ENCODE results near the gene XRCC4.
"Not testable (repeated sequence)": the region's sequence is repeated elsewhere in the genome, so short reads cannot be mapped to it uniquely, and the experiment has no call there.

XRCC4 gene

GRCh38 chr5:83124593-83124992 is 47.2 kb downstream of the XRCC4 start:
- DNase-seq, result no peak

- no peak for DNase-seq
These were observed 48.2 kb downstream of the XRCC4 start for GRCh38 chr5:83125560-83125959.

GRCh38 chr5:83126501-83126900 is 49.2 kb downstream of the XRCC4 start:
- no peak for DNase-seq

- DNase-seq, result no peak
These were observed 56.5 kb downstream of the XRCC4 start for GRCh38 chr5:83133797-83134196.

- DNase-seq, result no peak
These were observed 65.2 kb downstream of the XRCC4 start for GRCh38 chr5:83142526-83142925.

- DNase-seq, result no peak
These were observed 67.9 kb downstream of the XRCC4 start for GRCh38 chr5:83145241-83145640.

GRCh38 chr5:83145882-83146331 is 68.6 kb downstream of the XRCC4 start:
- DNase-seq, result no peak

- no peak for DNase-seq
These were observed 69.1 kb downstream of the XRCC4 start for GRCh38 chr5:83146441-83146840.

GRCh38 chr5:83147593-83147992 is 70.2 kb downstream of the XRCC4 start:
- no peak for DNase-seq

- no peak for DNase-seq
These were observed 71.0 kb downstream of the XRCC4 start for GRCh38 chr5:83148370-83148769.

GRCh38 chr5:83149671-83150070 is 72.3 kb downstream of the XRCC4 start:
- DNase-seq, result no peak

- DNase-seq, result no peak
These were observed 74.5 kb downstream of the XRCC4 start for GRCh38 chr5:83151821-83152220.

GRCh38 chr5:83152996-83153395 is 75.6 kb downstream of the XRCC4 start:
- not testable (repeated sequence) for DNase-seq

- DNase-seq, result no peak
These were observed 78.7 kb downstream of the XRCC4 start for GRCh38 chr5:83156001-83156400.

GRCh38 chr5:83157163-83157562 is 79.8 kb downstream of the XRCC4 start:
- DNase-seq, result no peak

GRCh38 chr5:83162601-83163000 is 85.3 kb downstream of the XRCC4 start:
- no peak for DNase-seq

- no peak for DNase-seq
These were observed 90.2 kb downstream of the XRCC4 start for GRCh38 chr5:83167538-83167937.

- no peak for DNase-seq
These were observed 92.4 kb downstream of the XRCC4 start for GRCh38 chr5:83169571-83170337.

- DNase-seq, result no peak
These were observed 94.7 kb downstream of the XRCC4 start for GRCh38 chr5:83172011-83172410.

- DNase-seq, result no peak
These were observed 95.3 kb downstream of the XRCC4 start for GRCh38 chr5:83172655-83173054.

GRCh38 chr5:83173826-83174225 is 96.5 kb downstream of the XRCC4 start:
- DNase-seq, result no peak

GRCh38 chr5:83177803-83178202 is 100.5 kb downstream of the XRCC4 start:
- no peak for DNase-seq

- no peak for DNase-seq
These were observed 102.6 kb downstream of the XRCC4 start for GRCh38 chr5:83179966-83180365.

GRCh38 chr5:83184534-83184933 is 107.2 kb downstream of the XRCC4 start:
- DNase-seq, result no peak

GRCh38 chr5:83192947-83193346 is 115.6 kb downstream of the XRCC4 start:
- DNase-seq, result no peak

Measured in stimulated activated CD4-positive, alpha-beta T cell treated with anti-CD3 and anti-CD28 coated beads, Interleukin-4, amount 100 ng/mL, for 24 hours (primary cell).